ENCODE data around the gene OSBPL6. TPM values are rescaled to one million over a fixed set of nuclear protein-coding genes. Genes with fewer than 3 reads are reported as not detected.
A peak's percentile ranks its signal among the peaks of the same experiment; 100 is the strongest.

The OSBPL6 gene
- total and polyA plus RNA-seq, 10 of the 15 experiments (the other 5 are each of a cell fraction or from before 2014, with no cell fraction given), result 0.01 to 0.08 (median 0.03) TPM; not detected in 5

- RAD21 ChIA-PET (ENCODE audit: unreplicated experiment), result interaction anchor here (0.9 to 1.0 kb wide), 2 partner anchors 170 to 172 kb away, joined by 3 to 4 read pairs; no protein-coding TSS in a partner anchor
- CTCF ChIA-PET, result interaction anchor here (0.7 to 3.1 kb wide), 6 partner anchors 34 to 169 kb away, joined by 3 to 27 read pairs (median 4); partner anchors contain the start of gene RBM45
- intact Hi-C loops (cut with micrococcal nuclease; ENCODE audit: unreplicated experiment), result loop anchor here (1.0 kb wide), 1 partner anchor 168 kb away; the partner anchor contains the start of gene RBM45
- Histone ChIP-seq H4K20me1 (ENCODE audit: control insufficient read depth, insufficient read depth) (no peaks in the 10 kb centered on the region), H3K4me1 (ENCODE audit: control insufficient read depth, insufficient read depth, low read length) (no peaks in the 10 kb centered on the region), H3K9me3 (replicated peaks; ENCODE audit: control insufficient read depth, insufficient read depth, low read length) (no peaks in the 10 kb centered on the region), H3K79me2 (ENCODE audit: control insufficient read depth, insufficient read depth, low read length) (no peaks in the 10 kb centered on the region), H3K4me2 (ENCODE audit: control insufficient read depth, insufficient read depth) (no peak overlapping the region), H2AFZ (ENCODE audit: control insufficient read depth, low read depth, low read length) (no peak overlapping the region), H3K9ac (ENCODE audit: control insufficient read depth, insufficient read depth, low read length) (no peak overlapping the region), H3K36me3 (ENCODE audit: control insufficient read depth in 2 of 2, insufficient read depth in 2 of 2, low read length in 1 of 2) (no peaks in the 10 kb centered on the region), H3K27me3 (replicated peaks in 1 of 2; ENCODE audit: control insufficient read depth in 2 of 2, insufficient read depth in 2 of 2, low read length in 1 of 2) (no peaks in the 10 kb centered on the region), H3K4me3 (no peak overlapping the region), H3K27ac (ENCODE audit: control insufficient read depth, insufficient read depth) (no peak overlapping the region)
- ATAC-seq, result peak; percentile 83
- no TSS peak for BruUV-seq (replicated peaks)
- POLR2A ChIA-PET, result no interaction called here
- 17% methylated on average over 4 of the region's 4 CpGs for WGBS (ENCODE audit: insufficient coverage, insufficient replicate concordance, low lambda C conversion rate, missing lambda C conversion rate)
- in situ Hi-C loops (cut with MboI), result loop anchor here (5.0 kb wide), 1 partner anchor 168 kb away; the partner anchor contains the start of gene RBM45
- DNase-seq (ENCODE audit: low read depth, low spot score), result no peak
- SMC1A ChIA-PET (ENCODE audit: uncharacterized antibody, unreplicated experiment), result interaction anchor here (0.7 to 0.9 kb wide), 4 partner anchors 18 to 169 kb away, joined by 3 to 5 read pairs (median 4); partner anchors contain the start of gene RBM45
- FAIRE-seq, result peak; percentile 86
- TF ChIP-seq SIX5 (IDR thresholded peaks at IDR 0.05; ENCODE audit: low read depth, low read length, severe bottlenecking) (peak; percentile 6), MYB (IDR thresholded peaks at IDR 0.05; ENCODE audit: borderline replicate concordance, low read depth, low read length) (no peak), CHD1 (IDR thresholded peaks at IDR 0.05; ENCODE audit: low read depth, low read length) (no peak), SREBF1 (IDR thresholded peaks at IDR 0.05; ENCODE audit: low read length) (no peak), SUZ12 (IDR thresholded peaks at IDR 0.05; ENCODE audit: unreplicated experiment) (no peak), POLR2AphosphoS5 (IDR thresholded peaks at IDR 0.05; ENCODE audit: low read length) (no peak), REST (IDR thresholded peaks at IDR 0.05; ENCODE audit: low read depth, low read length) (no peak), FOXK2 (IDR thresholded peaks at IDR 0.05) (no peak), SMC3 (IDR thresholded peaks at IDR 0.05; ENCODE audit: borderline replicate concordance, low read length) (peak; percentile 73; the same call in 1 of the 2 replicates), CBX3 (IDR thresholded peaks at IDR 0.05; ENCODE audit: borderline replicate concordance, low read depth) (no peak), MYC (IDR thresholded peaks at IDR 0.05; ENCODE audit: insufficient read depth, insufficient read length, insufficient replicate concordance, low read length, severe bottlenecking) (no peak), RAD21 (IDR thresholded peaks at IDR 0.05; ENCODE audit: insufficient read depth, low read depth, low read length) (peak; percentile 68), FOS (IDR thresholded peaks at IDR 0.05; ENCODE audit: borderline replicate concordance, extremely low read depth, insufficient read length) (no peak), ATF7 (IDR thresholded peaks at IDR 0.05; ENCODE audit: low read depth) (no peak), CTCF (IDR thresholded peaks at IDR 0.05 in 2 of 3, conservative IDR thresholded peaks at IDR 0.05 in 1 of 3; ENCODE audit: control insufficient read depth in 2 of 3, extremely low read depth in 1 of 3, insufficient read depth in 1 of 3, low read depth in 3 of 3, low read length in 3 of 3) (peak; percentile 57 to 66 (median 60)), POLR2A (IDR thresholded peaks at IDR 0.05; ENCODE audit: low read depth, low read length) (no peak)
- TF ChIP-seq, protein P1, sequence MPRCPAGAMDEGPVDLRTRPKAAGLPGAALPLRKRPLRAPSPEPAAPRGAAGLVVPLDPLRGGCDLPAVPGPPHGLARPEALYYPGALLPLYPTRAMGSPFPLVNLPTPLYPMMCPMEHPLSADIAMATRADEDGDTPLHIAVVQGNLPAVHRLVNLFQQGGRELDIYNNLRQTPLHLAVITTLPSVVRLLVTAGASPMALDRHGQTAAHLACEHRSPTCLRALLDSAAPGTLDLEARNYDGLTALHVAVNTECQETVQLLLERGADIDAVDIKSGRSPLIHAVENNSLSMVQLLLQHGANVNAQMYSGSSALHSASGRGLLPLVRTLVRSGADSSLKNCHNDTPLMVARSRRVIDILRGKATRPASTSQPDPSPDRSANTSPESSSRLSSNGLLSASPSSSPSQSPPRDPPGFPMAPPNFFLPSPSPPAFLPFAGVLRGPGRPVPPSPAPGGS (IDR thresholded peaks at IDR 0.05; ENCODE audit: borderline replicate concordance, insufficient read depth, low read depth, low read length, poor library complexity, severe bottlenecking), result no peak
Observed at GRCh38 chr2:178280244-178280852, 86.0 kb downstream of the OSBPL6 start.
